ENCODE results near the gene TMA16. TPM values are rescaled to one million over a fixed set of nuclear protein-coding genes. Genes with fewer than 3 reads are reported as not detected.

Gene TMA16
- total and polyA plus RNA-seq, 2 donors (not counting 3 experiments of a cell fraction or from before 2014, with no cell fraction given), result 4.2 to 42.7 TPM

- H3K36me3 ChIP-seq (ENCODE audit: control insufficient read depth in 2 of 2, extremely low read depth in 1 of 2, insufficient read depth in 2 of 2, low read length in 2 of 2), result no peaks in the 10 kb centered on the region
- intact Hi-C loops (cut with micrococcal nuclease), result no loop called here
- H3K27ac ChIP-seq (ENCODE audit: insufficient read depth, low read depth, low read length), result no peak overlapping the region
- no peak overlapping the region for H3K9ac ChIP-seq (replicated peaks; ENCODE audit: extremely low read depth, insufficient read depth, low read length)
- BruUV-seq (replicated peaks), result no TSS peak
- TF ChIP-seq MAX (IDR thresholded peaks at IDR 0.05; ENCODE audit: insufficient read depth, insufficient read length), result no peak
- no peak for TF ChIP-seq POLR2AphosphoS5 (IDR thresholded peaks at IDR 0.05; ENCODE audit: insufficient read depth, low read depth, low read length)
- no peak for TF ChIP-seq FOS (IDR thresholded peaks at IDR 0.05; ENCODE audit: borderline replicate concordance, insufficient read depth, low read length)
- TF ChIP-seq POLR2A (IDR thresholded peaks at IDR 0.05; ENCODE audit: low read depth, low read length), result no peak
- TF ChIP-seq CTCF (IDR thresholded peaks at IDR 0.05; ENCODE audit: extremely low read depth in 1 of 2, insufficient read depth in 1 of 2, low read depth in 1 of 2, low read length in 2 of 2), result no peak
- TF ChIP-seq GATA2 (IDR thresholded peaks at IDR 0.05; ENCODE audit: insufficient read depth, insufficient read length, low read depth, low read length), result no peak
- TF ChIP-seq JUN (IDR thresholded peaks at IDR 0.05; ENCODE audit: borderline replicate concordance, insufficient read depth, insufficient read length, low read depth), result no peak
- TF ChIP-seq MYC (IDR thresholded peaks at IDR 0.05; ENCODE audit: low read depth, low read length), result no peak
- no peak for TF ChIP-seq EZH2 (IDR thresholded peaks at IDR 0.05; ENCODE audit: borderline replicate concordance, low read depth, low read length, severe bottlenecking)
- no peak for DNase-seq (ENCODE audit: low read depth, low spot score)
- ChIA-PET CTCF (interaction anchor here (1.0 to 1.5 kb wide), 5 partner anchors 9 to 18 kb away, joined by 3 to 7 read pairs (median 3); no protein-coding TSS in a partner anchor), POLR2A (no interaction called here)
- no peak overlapping the region for H3K4me3 ChIP-seq (replicated peaks in 1 of 3; ENCODE audit: insufficient read depth in 1 of 3, low read depth in 1 of 3, low read length in 3 of 3)
- no peaks in the 10 kb centered on the region for H3K4me1 ChIP-seq (ENCODE audit: control insufficient read depth, extremely low read depth, insufficient read depth, low read length)
- H3K4me2 ChIP-seq (ENCODE audit: insufficient read depth, low read length), result no peak overlapping the region
- dilution Hi-C loops (cut with MboI; ENCODE audit: extremely low pct_ligation_motif_present, low sequenced_read_pairs), result no loop called here
- H4K20me1 ChIP-seq (replicated peaks; ENCODE audit: control insufficient read depth, extremely low read depth, insufficient read depth, low read length), result no peaks in the 10 kb centered on the region
- no peaks in the 10 kb centered on the region for H3K9me1 ChIP-seq (replicated peaks; ENCODE audit: control insufficient read depth, extremely low read depth, insufficient read depth, low read length)
- H3K9me3 ChIP-seq (replicated peaks; ENCODE audit: control insufficient read depth, insufficient read depth, low read length), result no peaks in the 10 kb centered on the region
- FAIRE-seq, result no peak
- H3K79me2 ChIP-seq (ENCODE audit: control insufficient read depth, insufficient read depth, low read length), result no peaks in the 10 kb centered on the region
- no peaks in the 10 kb centered on the region for H3K27me3 ChIP-seq (ENCODE audit: control insufficient read depth in 2 of 2, insufficient read depth in 2 of 2, low read length in 2 of 2)
- H2AFZ ChIP-seq (ENCODE audit: low read depth, low read length), result no peak overlapping the region
Measured at GRCh38 chr4:163536091-163536490, 41.6 kb downstream of the TMA16 start.

Data from endothelial cell of umbilical vein (primary cell).